Lung (tissue), 12 donors: ENCODE data around the gene TEKT5. TPM values are rescaled to one million over a fixed set of nuclear protein-coding genes. Genes with fewer than 3 reads are reported as not detected.
A peak's percentile ranks its signal among the peaks of the same experiment; 100 is the strongest.
"Not testable (repeated sequence)": the region's sequence is repeated elsewhere in the genome, so short reads cannot be mapped to it uniquely, and the experiment has no call there.

Experiments
- ATAC-seq: fragments of 200-7000 bp; cut with Tn5 transposase; one replicate; pipeline ENCODE4 v1.9.1; 2020; ENCODE audit warnings: moderate number of reproducible peaks; ENCODE audit not compliant: insufficient read depth, low FRiP score
- DNase-seq, 3 donors: peaks; one replicate each; pipeline ENCODE4 v3.0.0-alpha.2; 2013 to 2017
- H3K27ac ChIP-seq, 2 donors: one replicate each; pipeline ENCODE4 v1.5.1; 2013; ENCODE audit warnings: mild to moderate bottlenecking in 2 of 2, moderate library complexity in 2 of 2, control low read depth in 1 of 2, inconsistent platforms in 1 of 2, low read depth in 1 of 2, low read length in 1 of 2
- H3K27me3 ChIP-seq, 3 donors: one replicate each; pipeline ENCODE4 v1.5.1; 2013; ENCODE audit warnings: low read length in 2 of 3; ENCODE audit not compliant: control insufficient read depth in 3 of 3, insufficient read depth in 3 of 3
- H3K36me3 ChIP-seq, 4 donors: one replicate each; pipeline ENCODE4 v1.5.1; 2013; ENCODE audit warnings: low read length in 4 of 4, mild to moderate bottlenecking in 1 of 4, moderate library complexity in 1 of 4; ENCODE audit not compliant: control insufficient read depth in 4 of 4, insufficient read depth in 4 of 4
- H3K4me1 ChIP-seq, 5 donors: one replicate each; pipeline ENCODE4 v1.5.1; 2013; ENCODE audit warnings: low read length in 5 of 5, mild to moderate bottlenecking in 2 of 5, moderate library complexity in 1 of 5; ENCODE audit not compliant: control insufficient read depth in 5 of 5, insufficient read depth in 5 of 5
- H3K4me3 ChIP-seq: one replicate; pipeline ENCODE4 v1.5.1; 2013; ENCODE audit warnings: mild to moderate bottlenecking, control low read depth, moderate library complexity
- H3K9ac ChIP-seq, 2 donors: one replicate each; pipeline ENCODE4 v1.5.1; 2013; ENCODE audit warnings: low read length in 2 of 2, control low read depth in 1 of 2; ENCODE audit not compliant: insufficient read depth in 1 of 2
- H3K9me3 ChIP-seq, 4 donors: one replicate each; pipeline ENCODE4 v1.5.1; 2013; ENCODE audit warnings: low read length in 3 of 4, mild to moderate bottlenecking in 1 of 4, moderate library complexity in 1 of 4; ENCODE audit not compliant: control insufficient read depth in 4 of 4, insufficient read depth in 3 of 4
- WGBS, 2 donors: extraction: QIAGEN DNeasy Blood & Tissue Kit; methylation state at CpG; one replicate each; pipeline ENCODE4 v1.1.7; 2013; 5-methylcytosine and 5-hydroxymethylcytosine counted together
- polyA plus RNA-seq, 2 donors: library from polyadenylated mRNA; stranded (reverse); fragments of 200-250 nt; gene quantifications; one replicate each; pipeline ENCODE4 v1.2.1, GENCODE V29; 2013
- total RNA-seq, 2 donors: library from RNA; depleted of rRNA in 1 of 2; stranded (reverse); fragments of >200 nt in 1 of 2; gene quantifications; one replicate each; pipeline ENCODE4 v1.2.1, GENCODE V29; 2014 to 2021
- TF ChIP-seq, protein P1 (sequence below): IDR thresholded peaks from 2 replicates; pipeline ENCODE4 v1.5.1; 2012; ENCODE audit warnings: mild to moderate bottlenecking; ENCODE audit errors: control extremely low read depth, extremely low read depth
- donor health status: control.
- donor health status: control.
- donor health status: Bipolar disorder and iron deficiency.
- donor health status: healthy.
- donor health status: DM: yes; HTN: yes; CAD: no.

TEKT5 gene
- total and polyA plus RNA-seq, 4 donors: 0.13 to 0.34 (median 0.29) TPM

DNA sequence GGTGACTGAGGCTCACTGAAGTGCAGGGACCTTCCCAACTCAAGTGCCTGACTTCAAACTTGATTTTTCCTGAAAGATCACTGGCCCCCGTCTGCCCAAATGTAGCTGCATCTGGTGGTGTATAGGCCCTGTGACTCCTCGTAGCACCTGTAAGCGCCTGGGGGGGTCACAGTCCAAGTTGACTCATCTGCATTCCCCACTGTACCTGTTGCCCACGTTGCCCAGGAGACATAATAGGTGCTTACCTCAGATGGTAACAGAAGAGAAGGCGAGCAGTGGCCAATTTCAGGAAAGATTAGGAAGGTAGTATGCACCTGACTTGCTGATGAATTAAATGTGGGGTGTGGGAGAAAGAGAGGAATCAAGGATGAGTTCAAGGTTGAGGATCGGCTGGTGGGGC lies 70.2 kb downstream of the TEKT5 start:
- no peak for ATAC-seq
- WGBS, 2 donors: 84 to 95% methylated on average over 6 of the region's 6 CpGs

DNA sequence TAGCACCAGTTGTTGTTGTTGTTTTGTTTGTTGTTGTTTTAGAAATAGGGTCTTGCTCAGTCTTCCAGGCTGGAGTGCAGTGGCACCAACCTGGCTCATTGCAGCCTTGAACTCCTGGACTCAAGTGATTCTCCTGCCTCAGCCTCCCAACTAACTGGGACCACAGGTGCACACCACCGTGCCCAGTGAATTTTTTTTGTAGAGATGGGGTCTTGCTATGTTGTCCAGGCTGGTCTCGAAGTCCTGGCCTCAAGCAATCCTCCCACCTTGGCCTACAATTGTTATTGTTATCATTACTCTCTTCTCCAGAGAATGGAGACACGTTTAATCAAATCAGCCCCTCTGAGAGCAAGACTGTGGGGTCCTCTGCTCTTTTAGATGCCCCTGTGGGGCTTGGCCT lies 71.7 kb downstream of the TEKT5 start:
- TF ChIP-seq, protein P1, sequence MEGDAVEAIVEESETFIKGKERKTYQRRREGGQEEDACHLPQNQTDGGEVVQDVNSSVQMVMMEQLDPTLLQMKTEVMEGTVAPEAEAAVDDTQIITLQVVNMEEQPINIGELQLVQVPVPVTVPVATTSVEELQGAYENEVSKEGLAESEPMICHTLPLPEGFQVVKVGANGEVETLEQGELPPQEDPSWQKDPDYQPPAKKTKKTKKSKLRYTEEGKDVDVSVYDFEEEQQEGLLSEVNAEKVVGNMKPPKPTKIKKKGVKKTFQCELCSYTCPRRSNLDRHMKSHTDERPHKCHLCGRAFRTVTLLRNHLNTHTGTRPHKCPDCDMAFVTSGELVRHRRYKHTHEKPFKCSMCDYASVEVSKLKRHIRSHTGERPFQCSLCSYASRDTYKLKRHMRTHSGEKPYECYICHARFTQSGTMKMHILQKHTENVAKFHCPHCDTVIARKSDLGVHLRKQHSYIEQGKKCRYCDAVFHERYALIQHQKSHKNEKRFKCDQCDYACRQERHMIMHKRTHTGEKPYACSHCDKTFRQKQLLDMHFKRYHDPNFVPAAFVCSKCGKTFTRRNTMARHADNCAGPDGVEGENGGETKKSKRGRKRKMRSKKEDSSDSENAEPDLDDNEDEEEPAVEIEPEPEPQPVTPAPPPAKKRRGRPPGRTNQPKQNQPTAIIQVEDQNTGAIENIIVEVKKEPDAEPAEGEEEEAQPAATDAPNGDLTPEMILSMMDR: no peak
- H3K36me3 ChIP-seq: no peaks in the 10 kb centered on the region
- H3K9me3 ChIP-seq: peaks cover 0 to 1% (median 0%) of the 10 kb centered on the region in 4 donors
- H3K9ac ChIP-seq: no peak overlapping the region
- ATAC-seq (no peak), DNase-seq (no peak)
- H3K4me3 ChIP-seq: no peak overlapping the region
- H3K27ac ChIP-seq: peak overlapping the region in 1 of 2 donors; percentile 81
- peaks cover 0 to 22% (median 7%) of the 10 kb centered on the region in 5 donors for H3K4me1 ChIP-seq
- H3K27me3 ChIP-seq: peaks cover 0 to 2% (median 0%) of the 10 kb centered on the region in 3 donors
- 85 to 91% methylated on average over 3 of the region's 3 CpGs for WGBS, 2 donors

More for the DNA sequence above, 70.2 kb downstream of the TEKT5 start:
- H3K4me3 ChIP-seq: no peak overlapping the region
- TF ChIP-seq, protein P1: no peak
- no peaks in the 10 kb centered on the region for H3K36me3 ChIP-seq
- H3K27me3 ChIP-seq: peaks cover 0 to 2% (median 0%) of the 10 kb centered on the region in 3 donors
- peak overlapping the region in 1 of 2 donors; percentile 44 for H3K27ac ChIP-seq
- H3K4me1 ChIP-seq: peaks cover 0 to 17% (median 4%) of the 10 kb centered on the region in 5 donors
- no peak overlapping the region for H3K9ac ChIP-seq
- peaks cover 0 to 1% (median 0%) of the 10 kb centered on the region in 4 donors for H3K9me3 ChIP-seq
- no peak for DNase-seq

DNA sequence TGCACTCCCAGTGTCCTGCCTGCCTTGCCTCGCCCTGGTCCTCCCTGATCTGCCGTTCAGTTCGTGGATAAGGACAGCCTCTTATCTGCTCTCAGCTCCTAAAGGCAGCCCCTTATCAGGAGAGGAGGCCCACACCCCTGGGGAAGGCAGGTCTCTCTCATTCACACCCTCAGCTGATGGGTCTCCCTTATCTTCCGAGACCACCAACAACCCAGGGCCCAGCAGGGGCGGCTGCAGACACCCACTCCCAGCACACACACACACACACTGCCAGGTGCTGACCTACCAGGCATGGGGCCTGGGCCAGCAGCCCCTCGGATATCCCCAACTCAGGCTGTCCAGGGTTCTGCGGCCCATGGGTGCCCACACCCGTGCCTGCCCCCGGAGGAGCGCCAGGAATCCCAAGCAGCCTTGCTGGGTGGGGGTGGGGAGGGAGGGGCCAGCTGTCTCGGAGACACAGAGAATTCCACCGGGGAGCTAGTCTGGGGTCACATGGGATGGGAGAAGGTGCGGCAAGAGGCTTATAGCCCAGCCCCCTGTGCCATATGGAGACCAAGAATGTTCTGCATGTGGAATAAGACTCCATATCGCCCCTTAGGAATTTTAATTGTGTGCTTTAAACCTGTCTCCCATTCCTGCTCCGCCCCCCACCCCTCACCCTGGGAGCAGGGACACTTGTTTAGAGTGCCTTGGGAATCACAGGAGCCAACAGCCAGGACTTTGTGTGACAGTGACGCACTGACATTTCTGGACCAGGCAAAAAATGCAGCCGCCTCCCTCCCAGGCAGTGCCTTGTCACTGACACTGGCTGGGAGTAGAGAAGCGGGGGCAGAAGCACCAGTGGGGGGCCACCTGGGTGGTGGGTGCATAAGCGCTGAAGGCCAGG lies 72.5 kb downstream of the TEKT5 start:
- Histone ChIP-seq H3K27me3 (peaks cover 0 to 2% (median 0%) of the 10 kb centered on the region in 3 donors), H3K36me3 (no peaks in the 10 kb centered on the region), H3K9me3 (peaks cover 0 to 1% (median 0%) of the 10 kb centered on the region in 4 donors), H3K4me1 (peaks cover 2 to 21% (median 11%) of the 10 kb centered on the region in 5 donors), H3K9ac (no peak overlapping the region), H3K4me3 (no peak overlapping the region), H3K27ac (peak overlapping the region in 1 of 2 donors; percentile 81)
- TF ChIP-seq, protein P1: no peak
- peak; percentile 42 to 56 (median 55) for DNase-seq
- WGBS, 2 donors: 76 to 84% methylated on average over 19 of the region's 19 CpGs
- peak; percentile 3 for ATAC-seq

DNA sequence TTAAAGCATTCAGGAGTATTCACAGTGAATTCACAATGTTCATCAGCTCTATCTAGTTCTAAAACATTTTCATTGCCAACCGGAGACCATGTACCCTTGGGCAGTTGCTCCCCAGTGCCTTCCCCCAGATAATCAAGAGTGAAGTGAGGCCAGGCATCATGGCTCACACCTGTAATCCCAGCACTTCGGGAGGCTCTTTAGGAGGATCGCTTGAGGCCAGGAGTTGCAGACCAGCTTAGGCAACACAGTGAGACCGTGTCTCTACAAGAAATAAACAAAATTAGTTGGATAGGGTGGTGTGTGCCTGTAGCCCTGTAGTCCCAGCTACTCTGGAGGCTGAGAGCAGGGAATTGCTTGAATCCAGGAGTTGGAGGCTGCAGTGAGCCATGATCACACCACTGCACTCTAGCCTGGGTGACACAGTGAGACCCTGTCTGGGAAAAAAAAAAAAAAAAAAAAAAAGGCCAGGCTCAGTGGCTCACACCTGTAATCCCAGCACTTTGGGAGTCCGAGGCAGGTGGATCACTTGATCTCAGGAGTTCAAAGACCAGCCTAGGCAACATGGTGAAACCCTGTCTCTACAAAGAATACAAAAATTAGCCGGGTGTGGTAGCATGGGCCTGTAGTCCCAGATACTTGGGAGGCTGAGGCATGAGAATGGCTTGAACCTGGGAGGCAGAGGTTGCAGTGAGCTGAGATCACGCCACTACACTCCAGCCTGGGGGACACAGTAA lies 73.3 kb downstream of the TEKT5 start:
- not testable (repeated sequence) for H3K4me3 ChIP-seq, ATAC-seq, H3K9ac ChIP-seq, H3K27me3 ChIP-seq, DNase-seq, H3K36me3 ChIP-seq, H3K9me3 ChIP-seq
- WGBS, 2 donors: 85 to 93% methylated on average over 7 of the region's 7 CpGs
- Histone ChIP-seq H3K4me1 (peaks cover 2 to 27% (median 20%) of the 10 kb centered on the region in 5 donors), H3K27ac (peak overlapping the region in 1 of 2 donors; percentile 35)
